ENCODE results near the gene KISS1.

- TF ChIP-seq CTCF (IDR thresholded peaks at IDR 0.05 in 8 of 11, conservative IDR thresholded peaks at IDR 0.05 in 3 of 11) (no peak), POLR2A (IDR thresholded peaks at IDR 0.05) (no peak), POLR2AphosphoS5 (IDR thresholded peaks at IDR 0.05) (no peak)
Observed at GRCh38 chr1:204154568-204155255, 41.6 kb downstream of the KISS1 start.
